Prostate gland (tissue), 2 donors: ENCODE data around the gene SEC14L2. TPM values are rescaled to one million over a fixed set of nuclear protein-coding genes. Genes with fewer than 3 reads are reported as not detected.

ENCODE experiments used
- DNase-seq: peaks from one replicate; pipeline ENCODE4 v3.0.0-alpha.2; 2019; ENCODE audit warnings: low spot score
- H3K27ac ChIP-seq, 2 donors: fragments of 200-600 bp; sonication (generic); 2 replicates each; pipeline ENCODE4 v1.5.1; 2017 to 2019
- H3K27me3 ChIP-seq: fragments of 200-600 bp; sonication (generic); replicated peaks from 2 replicates; pipeline ENCODE4 v1.5.1; 2019; ENCODE audit not compliant: insufficient read depth
- H3K36me3 ChIP-seq, 2 donors: fragments of 200-600 bp; sonication (generic); 1 replicate in 1 of 2; 2 replicates in 1 of 2; pipeline versions ENCODE4 v1.5.1 to v1.8.1; 2017 to 2019
- H3K4me1 ChIP-seq: fragments of 200-600 bp; sonication (generic); replicated peaks from 2 replicates; pipeline ENCODE4 v1.5.1; 2019
- H3K4me3 ChIP-seq, 2 donors: fragments of 200-600 bp; sonication (generic); 2 replicates each; pipeline ENCODE4 v1.5.1; 2017 to 2019
- H3K9me3 ChIP-seq: fragments of 200-600 bp; sonication (generic); 2 replicates; pipeline ENCODE4 v1.5.1; 2017
- POLR2A ChIP-seq: fragments of 450-650 bp; IDR thresholded peaks from one replicate; pipeline ENCODE4 v1.6.1; 2016; ENCODE audit warnings: antibody characterized with exemption, mild to moderate bottlenecking
- POLR2AphosphoS5 ChIP-seq: sonication (generic); formaldehyde crosslinking; IDR thresholded peaks from one replicate; pipeline ENCODE4 v1.6.1; 2017; ENCODE audit warnings: antibody characterized with exemption
- WGBS: methylation state at CpG from one replicate; pipeline ENCODE4 v1.1.5; 2018; 5-methylcytosine and 5-hydroxymethylcytosine counted together
- intact Hi-C: fragments of 100-400 bp; cut with DNase I; formaldehyde crosslinking; loops from one replicate; pipeline ENCODE4 v1.14.2; 2022
- total RNA-seq, 2 donors: library from RNA; depleted of rRNA; stranded (reverse); fragments of >200 nt; gene quantifications; one replicate each; pipeline ENCODE4 v1.1.0, GENCODE V29; 2016
- TF ChIP-seq, protein P1 (sequence below), 4 experiments: fragments of 200-600 bp in 2 of 4; fragments of 450-650 bp in 2 of 4; sonication (generic) in 2 of 4; IDR thresholded peaks; 1 replicate in 3 of 4; 2 replicates in 1 of 4; pipeline ENCODE4 v1.5.1; 2016 to 2019; ENCODE audit warnings: antibody characterized with exemption in 4 of 4, mild to moderate bottlenecking in 2 of 4, moderate library complexity in 2 of 4

The SEC14L2 gene
- total RNA-seq, 2 donors from 2014 or later: 16.8 to 31.1 TPM

DNA sequence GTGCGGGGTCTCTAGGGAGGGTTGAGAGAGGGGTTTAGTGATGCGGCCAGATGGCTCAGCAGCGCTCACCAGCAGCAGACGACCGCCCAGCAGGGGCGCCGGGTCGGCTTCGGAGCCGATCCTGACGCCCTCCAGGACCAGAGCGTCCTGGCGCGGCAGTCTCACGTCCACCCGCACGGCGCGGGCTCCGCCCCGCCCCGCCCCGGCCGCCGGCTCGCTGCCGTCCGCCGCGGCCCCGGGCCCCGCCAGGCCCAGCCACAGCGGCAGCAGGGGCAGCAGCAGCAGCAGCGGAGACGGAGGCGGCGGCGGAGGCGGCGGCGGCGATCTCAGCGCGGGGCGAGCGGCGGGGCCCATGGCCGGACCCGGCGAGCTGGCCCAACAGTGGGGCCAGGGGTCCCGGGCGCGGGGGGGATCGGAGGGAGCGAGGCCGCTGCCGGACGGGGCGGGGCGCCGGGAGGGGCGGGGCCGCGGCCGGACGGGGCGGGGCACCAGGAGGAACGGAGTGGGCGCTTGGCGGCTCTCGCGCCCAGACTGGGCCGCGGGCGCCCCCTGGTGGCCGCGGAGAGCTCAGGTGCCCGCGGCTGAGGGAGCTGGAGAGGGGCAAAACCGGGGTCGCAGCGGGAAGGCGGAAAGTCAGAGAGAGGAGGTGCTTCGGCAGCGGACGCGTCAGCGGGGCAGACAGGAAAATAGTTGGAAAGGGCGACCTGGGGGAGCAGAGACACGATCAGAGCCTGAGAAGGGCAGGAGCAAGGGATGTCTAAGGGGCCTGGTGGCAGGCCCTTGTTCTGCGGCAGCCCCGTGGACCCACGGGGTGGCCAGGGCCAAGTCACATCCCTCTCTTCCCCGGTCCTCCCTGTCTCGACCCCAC is 9.6 kb upstream of the SEC14L2 start, which contains the start of gene RNF215:
Gene RNF215 (minus strand): TSS at position 452 of the 868 bp plus-strand sequence. CDS start 98 bp downstream, at position 354.
- peak within 1 kb of the TSS; percentile 55 to 57 for H3K4me3 ChIP-seq
- intact Hi-C loops: loop anchor here (1.0 to 2.0 kb wide), 4 partner anchors 30 to 278 kb away; partner anchors contain the start of genes CCDC157 and SF3A1
- H3K9me3 ChIP-seq: no peaks in the 10 kb centered on the region
- H3K36me3 ChIP-seq: no peaks in the 10 kb centered on the region
- peak; percentile 74 for DNase-seq
- H3K27me3 ChIP-seq: no peaks in the 10 kb centered on the region
- WGBS: 1% methylated on average over 73 of the region's 95 CpGs
- no peaks in the 10 kb centered on the region for H3K4me1 ChIP-seq
- H3K27ac ChIP-seq: peak within 1 kb of the TSS; percentile 57 to 76
- TF ChIP-seq POLR2A (no peak), POLR2AphosphoS5 (peak; percentile 22)
- TF ChIP-seq, protein P1, sequence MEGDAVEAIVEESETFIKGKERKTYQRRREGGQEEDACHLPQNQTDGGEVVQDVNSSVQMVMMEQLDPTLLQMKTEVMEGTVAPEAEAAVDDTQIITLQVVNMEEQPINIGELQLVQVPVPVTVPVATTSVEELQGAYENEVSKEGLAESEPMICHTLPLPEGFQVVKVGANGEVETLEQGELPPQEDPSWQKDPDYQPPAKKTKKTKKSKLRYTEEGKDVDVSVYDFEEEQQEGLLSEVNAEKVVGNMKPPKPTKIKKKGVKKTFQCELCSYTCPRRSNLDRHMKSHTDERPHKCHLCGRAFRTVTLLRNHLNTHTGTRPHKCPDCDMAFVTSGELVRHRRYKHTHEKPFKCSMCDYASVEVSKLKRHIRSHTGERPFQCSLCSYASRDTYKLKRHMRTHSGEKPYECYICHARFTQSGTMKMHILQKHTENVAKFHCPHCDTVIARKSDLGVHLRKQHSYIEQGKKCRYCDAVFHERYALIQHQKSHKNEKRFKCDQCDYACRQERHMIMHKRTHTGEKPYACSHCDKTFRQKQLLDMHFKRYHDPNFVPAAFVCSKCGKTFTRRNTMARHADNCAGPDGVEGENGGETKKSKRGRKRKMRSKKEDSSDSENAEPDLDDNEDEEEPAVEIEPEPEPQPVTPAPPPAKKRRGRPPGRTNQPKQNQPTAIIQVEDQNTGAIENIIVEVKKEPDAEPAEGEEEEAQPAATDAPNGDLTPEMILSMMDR (IDR thresholded peaks at IDR 0.05): peak; percentile 96 to 98 (median 97)

DNA sequence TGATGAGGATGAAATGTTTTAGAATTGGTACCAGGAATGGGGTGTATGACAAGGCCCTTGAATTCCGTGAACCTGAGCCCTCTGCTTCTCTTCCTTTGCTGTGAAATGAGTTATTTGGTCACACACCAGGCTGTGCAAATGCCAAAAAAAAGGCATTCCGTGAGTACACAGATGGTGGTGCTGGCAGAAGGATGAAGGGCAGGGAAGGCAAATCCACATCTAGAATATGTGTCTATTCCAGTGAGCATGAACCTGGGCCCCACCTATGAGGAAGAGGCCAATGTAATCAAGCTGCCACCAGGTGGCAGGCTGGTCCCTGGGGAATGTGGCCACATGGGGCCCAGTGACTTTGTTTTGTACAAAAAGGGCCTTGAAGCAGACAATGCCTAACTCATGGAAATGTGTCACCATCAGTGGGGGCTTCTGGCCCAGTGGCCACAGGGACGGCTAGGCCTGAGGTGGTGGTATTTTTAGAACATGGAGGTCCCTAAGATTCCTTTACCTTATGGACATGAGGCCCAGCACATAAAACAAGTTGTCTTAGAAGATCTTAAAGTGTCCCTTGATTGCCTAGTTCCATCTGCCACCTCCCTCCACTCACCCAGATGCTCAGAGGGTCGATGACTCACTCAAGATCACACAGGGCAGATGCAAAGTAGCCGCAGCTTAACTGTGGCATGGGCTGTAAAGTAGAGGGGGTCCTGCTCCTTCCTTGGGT is 5.7 kb upstream of the SEC14L2 start:
- Histone ChIP-seq H3K9me3 (no peaks in the 10 kb centered on the region), H3K4me3 (no peak overlapping the region), H3K27me3 (no peaks in the 10 kb centered on the region), H3K27ac (peak overlapping the region; percentile 0 to 95), H3K4me1 (peaks cover 10% of the 10 kb centered on the region), H3K36me3 (no peaks in the 10 kb centered on the region)
- TF ChIP-seq, protein P1 (IDR thresholded peaks at IDR 0.05): peak; percentile 76 to 94 (median 92)
- TF ChIP-seq POLR2A: no peak
- TF ChIP-seq POLR2AphosphoS5: peak; percentile 74
- WGBS: 62% methylated on average over 5 of the region's 5 CpGs
- peak; percentile 80 for DNase-seq
- intact Hi-C loops: loop anchor here (5.0 kb wide), 1 partner anchor 96 kb away; no protein-coding TSS in a partner anchor

DNA sequence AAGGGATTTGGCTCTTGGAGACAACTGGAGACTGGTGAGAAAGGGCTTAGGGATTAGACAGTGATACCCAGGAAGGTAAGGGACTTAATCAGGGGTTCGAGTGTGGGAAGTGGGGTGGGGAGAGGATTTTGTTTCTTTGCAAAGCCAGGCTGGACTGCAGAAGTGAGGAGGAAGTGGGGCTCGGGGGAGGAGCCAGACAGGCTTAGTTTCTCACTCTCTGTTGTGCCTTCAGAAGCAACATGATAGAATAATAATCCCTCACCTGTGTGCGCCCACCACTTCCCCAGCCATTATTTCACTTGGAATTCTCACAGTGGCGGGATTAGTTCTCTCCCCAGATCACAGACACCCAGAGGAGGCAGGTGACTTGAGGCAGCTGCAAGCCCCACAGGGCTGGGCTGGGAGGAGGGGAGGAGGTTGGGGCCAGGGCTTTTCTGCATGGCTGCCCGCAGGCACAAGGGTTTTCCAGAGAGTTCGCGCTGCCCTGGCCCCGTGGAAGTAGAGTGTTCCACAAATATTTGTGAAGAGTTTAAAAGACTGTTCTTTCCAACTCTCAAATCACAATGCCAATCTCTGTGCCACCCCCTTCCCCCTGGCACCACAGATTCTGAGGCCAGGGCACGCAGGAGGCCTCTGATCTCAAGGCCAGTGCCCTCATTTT is 4.0 kb upstream of the SEC14L2 start:
- WGBS: 46% methylated on average over 9 of the region's 9 CpGs

DNA sequence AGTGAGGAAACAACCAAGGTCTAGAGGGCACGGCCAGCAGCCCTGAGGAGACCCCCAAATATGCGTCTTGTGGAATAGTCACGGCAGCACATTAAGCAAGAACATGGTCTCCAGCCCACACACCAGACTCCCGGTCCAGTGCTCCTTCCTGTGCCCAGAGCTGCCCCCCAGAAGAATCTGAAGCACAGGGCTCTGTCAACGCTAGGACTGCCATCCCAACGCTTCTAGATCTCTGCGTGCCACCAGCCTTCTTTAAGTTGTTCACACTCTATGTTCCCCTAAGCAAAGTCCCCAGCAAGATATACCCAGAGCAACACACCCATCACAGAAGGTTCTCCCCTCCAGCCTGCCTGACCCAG is 3.5 kb upstream of the SEC14L2 start:
- intact Hi-C loops: loop anchor here (5.0 kb wide), 1 partner anchor 94 kb away; no protein-coding TSS in a partner anchor
- no peaks in the 10 kb centered on the region for H3K36me3 ChIP-seq
- H3K27me3 ChIP-seq: no peaks in the 10 kb centered on the region
- no peak for DNase-seq
- H3K4me3 ChIP-seq: no peak overlapping the region
- WGBS: 80% methylated on average over 7 of the region's 7 CpGs
- TF ChIP-seq POLR2AphosphoS5 (no peak), POLR2A (no peak)
- TF ChIP-seq, protein P1 (IDR thresholded peaks at IDR 0.05): no peak
- H3K4me1 ChIP-seq: peaks cover 10% of the 10 kb centered on the region
- no peaks in the 10 kb centered on the region for H3K9me3 ChIP-seq
- peak overlapping the region; percentile 81 to 95 for H3K27ac ChIP-seq

More for the DNA sequence above, 4.0 kb upstream of the SEC14L2 start:
- H3K9me3 ChIP-seq: no peaks in the 10 kb centered on the region
- DNase-seq: peak; percentile 69
- no peak overlapping the region for H3K4me3 ChIP-seq
- no peaks in the 10 kb centered on the region for H3K36me3 ChIP-seq
- TF ChIP-seq POLR2AphosphoS5: peak; percentile 75
- TF ChIP-seq, protein P1 (IDR thresholded peaks at IDR 0.05): no peak
- H3K27ac ChIP-seq: peak overlapping the region; percentile 81 to 95
- no peaks in the 10 kb centered on the region for H3K27me3 ChIP-seq
- peaks cover 10% of the 10 kb centered on the region for H3K4me1 ChIP-seq
- intact Hi-C loops: loop anchor here (5.0 kb wide), 1 partner anchor 95 kb away; no protein-coding TSS in a partner anchor
